ENCODE data around the gene DPP6. TPM values are rescaled to one million over a fixed set of nuclear protein-coding genes. Genes with fewer than 3 reads are reported as not detected.

The DPP6 gene
- total RNA-seq, 3 donors from 2014 or later, result 0.59 to 0.98 TPM; not detected in 1

- intact Hi-C loops (cut with DNase I; ENCODE audit: low total_unique reads), result no loop called here
These were observed 372.2 kb downstream of the DPP6 start for GRCh38 chr7:154424350-154424749.

DNA sequence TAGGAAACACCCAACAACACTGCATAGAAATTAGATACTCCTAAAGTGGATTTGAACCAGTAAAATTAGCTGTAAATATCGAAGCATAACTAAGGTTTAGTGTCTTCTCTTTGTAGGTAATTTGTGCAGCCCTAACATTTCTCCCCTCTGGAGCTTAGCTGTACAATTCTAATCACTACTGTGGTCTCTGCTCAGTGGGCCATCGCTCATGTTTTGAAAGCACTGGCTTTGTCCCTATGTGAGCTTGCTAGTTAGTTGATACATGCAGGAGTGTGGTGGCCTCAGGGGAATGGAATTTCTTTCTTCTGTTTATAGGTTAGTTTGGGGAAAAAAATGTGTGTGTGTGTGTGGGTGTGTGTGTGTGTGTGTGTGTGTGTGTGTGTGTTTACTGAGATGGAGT lies 373.1 kb downstream of the DPP6 start:
- H3K27me3 ChIP-seq, result no peaks in the 10 kb centered on the region
- TF ChIP-seq POLR2AphosphoS5 (IDR thresholded peaks at IDR 0.05) (no peak), CTCF (IDR thresholded peaks at IDR 0.05) (no peak), POLR2A (IDR thresholded peaks at IDR 0.05) (no peak)
- H3K9me3 ChIP-seq, result no peaks in the 10 kb centered on the region
- H3K27ac ChIP-seq, result no peak overlapping the region
- no peak for DNase-seq (ENCODE audit: low spot score in 2 of 2)
- H3K4me1 ChIP-seq, result no peaks in the 10 kb centered on the region
- intact Hi-C loops (cut with DNase I; ENCODE audit: low total_unique reads), result no loop called here
- H3K4me3 ChIP-seq, result no peak overlapping the region
- no peaks in the 10 kb centered on the region for H3K36me3 ChIP-seq

More at GRCh38 chr7:154424350-154424749, 372.2 kb downstream of the DPP6 start:
- Histone ChIP-seq H3K27ac (no peak overlapping the region), H3K4me1 (no peaks in the 10 kb centered on the region), H3K27me3 (no peaks in the 10 kb centered on the region), H3K36me3 (no peaks in the 10 kb centered on the region), H3K4me3 (no peak overlapping the region), H3K9me3 (no peaks in the 10 kb centered on the region)
- DNase-seq (ENCODE audit: low spot score in 2 of 2), result no peak
- TF ChIP-seq POLR2A (IDR thresholded peaks at IDR 0.05) (no peak), CTCF (IDR thresholded peaks at IDR 0.05) (no peak), POLR2AphosphoS5 (IDR thresholded peaks at IDR 0.05) (no peak)

GRCh38 chr7:154426778-154427177 lies 374.6 kb downstream of the DPP6 start:
- Histone ChIP-seq H3K9me3 (no peaks in the 10 kb centered on the region), H3K4me1 (no peaks in the 10 kb centered on the region), H3K36me3 (no peaks in the 10 kb centered on the region), H3K27me3 (no peaks in the 10 kb centered on the region), H3K27ac (no peak overlapping the region), H3K4me3 (no peak overlapping the region)
- no peak for DNase-seq (ENCODE audit: low spot score in 2 of 2)
- intact Hi-C loops (cut with DNase I; ENCODE audit: low total_unique reads), result no loop called here
- TF ChIP-seq POLR2AphosphoS5 (IDR thresholded peaks at IDR 0.05) (no peak), CTCF (IDR thresholded peaks at IDR 0.05) (no peak), POLR2A (IDR thresholded peaks at IDR 0.05) (no peak)

DNA sequence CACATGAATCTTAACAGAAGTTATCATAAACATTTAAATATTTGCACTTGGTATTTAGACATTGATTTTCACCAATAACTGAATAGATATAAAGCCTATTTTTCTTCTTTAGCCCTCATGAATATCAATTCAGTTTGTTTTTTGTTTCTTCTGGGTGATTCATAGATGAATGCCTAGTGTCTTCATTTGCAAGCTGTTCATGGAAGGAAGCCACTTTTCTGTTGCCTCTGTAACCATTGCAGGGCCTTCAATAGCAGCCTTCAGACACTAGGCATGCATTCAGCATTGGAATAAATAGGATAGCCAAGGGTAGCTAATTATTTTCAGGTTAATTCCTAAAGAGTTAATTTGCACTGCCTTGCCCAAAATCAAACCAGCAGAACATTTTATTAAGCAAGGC lies 375.3 kb downstream of the DPP6 start:
- Histone ChIP-seq H3K4me3 (no peak overlapping the region), H3K36me3 (no peaks in the 10 kb centered on the region), H3K27me3 (no peaks in the 10 kb centered on the region), H3K27ac (no peak overlapping the region), H3K4me1 (no peaks in the 10 kb centered on the region), H3K9me3 (no peaks in the 10 kb centered on the region)
- no peak for DNase-seq (ENCODE audit: low spot score in 2 of 2)
- intact Hi-C loops (cut with DNase I; ENCODE audit: low total_unique reads), result no loop called here
- TF ChIP-seq POLR2AphosphoS5 (IDR thresholded peaks at IDR 0.05) (no peak), POLR2A (IDR thresholded peaks at IDR 0.05) (no peak), CTCF (IDR thresholded peaks at IDR 0.05) (no peak)

- H3K36me3 ChIP-seq, result no peaks in the 10 kb centered on the region
- H3K4me3 ChIP-seq, result no peak overlapping the region
- no peaks in the 10 kb centered on the region for H3K4me1 ChIP-seq
- DNase-seq (ENCODE audit: low spot score in 2 of 2), result no peak
- no peaks in the 10 kb centered on the region for H3K9me3 ChIP-seq
- TF ChIP-seq CTCF (IDR thresholded peaks at IDR 0.05) (no peak), POLR2A (IDR thresholded peaks at IDR 0.05) (no peak), POLR2AphosphoS5 (IDR thresholded peaks at IDR 0.05) (no peak)
- no peak overlapping the region for H3K27ac ChIP-seq
- intact Hi-C loops (cut with DNase I; ENCODE audit: low total_unique reads), result no loop called here
- no peaks in the 10 kb centered on the region for H3K27me3 ChIP-seq
These were observed 377.6 kb downstream of the DPP6 start for GRCh38 chr7:154429666-154430404.
